ENCODE results near the gene CNOT8.

Gene CNOT8

DNA sequence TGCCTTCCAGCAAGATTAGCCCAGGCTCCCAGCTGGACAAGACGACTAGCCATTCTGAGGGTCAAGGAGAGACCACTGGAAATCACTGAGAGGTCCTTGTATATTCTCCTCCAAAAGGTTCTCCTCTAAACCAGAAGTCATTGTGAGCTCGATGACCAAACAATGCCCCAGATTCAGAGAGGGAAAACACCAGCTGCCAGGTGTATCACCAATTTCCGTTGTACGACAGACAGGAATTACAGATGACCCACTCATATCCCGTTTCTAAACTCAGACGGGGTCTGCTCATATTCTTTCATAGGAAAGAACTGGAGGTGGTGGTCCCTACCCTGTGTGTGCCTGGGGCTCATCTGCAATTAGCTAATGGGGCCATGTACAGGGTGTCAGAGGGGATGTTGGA, 22.2 kb upstream of the CNOT8 start:
- DNase-seq = no peak

DNA sequence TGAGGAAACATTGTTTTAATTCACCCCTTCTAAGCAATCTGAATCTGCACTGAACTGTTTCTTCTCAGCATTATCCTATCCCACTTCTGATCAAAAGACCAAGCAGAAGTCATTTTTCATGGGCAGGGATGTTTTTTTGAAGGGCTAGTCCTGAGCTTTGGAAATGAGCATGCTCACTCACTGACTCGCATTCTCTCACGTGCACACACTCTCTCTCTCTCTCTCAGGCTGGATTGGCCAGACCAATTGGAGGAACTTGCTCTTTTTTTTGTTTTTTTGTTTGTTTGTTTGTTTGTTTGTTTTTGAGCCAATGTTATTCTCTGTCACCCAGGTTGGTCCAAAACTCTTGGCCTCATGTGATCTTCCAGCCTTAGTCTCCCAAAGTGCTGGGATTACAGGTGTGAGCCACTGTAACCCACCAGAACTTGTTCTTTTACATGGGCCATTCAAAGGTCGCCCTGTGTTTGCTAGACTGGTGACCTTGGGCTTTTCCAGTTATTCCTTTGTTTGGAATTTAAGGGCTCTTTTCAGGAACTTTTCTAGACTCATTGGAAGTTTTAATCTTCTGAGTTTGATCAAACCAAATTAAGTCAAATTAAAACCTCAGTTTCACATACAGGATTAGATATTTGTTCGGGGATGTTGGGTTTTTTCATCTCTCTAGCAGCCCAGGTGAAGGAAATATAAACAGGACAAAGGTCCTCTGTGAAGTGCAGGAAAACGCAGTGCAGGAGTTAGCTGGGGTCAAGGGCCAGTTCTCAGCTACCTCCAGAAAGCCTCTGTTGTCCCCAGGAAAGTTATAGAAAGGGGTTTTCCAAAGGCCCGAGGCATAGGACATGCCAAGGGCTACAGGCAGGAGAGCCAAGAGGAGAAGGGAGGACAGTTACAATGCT, 21.2 kb upstream of the CNOT8 start:
- DNase-seq = no peak

- no peak for DNase-seq
These were observed 17.8 kb upstream of the CNOT8 start for GRCh38 chr5:154840435-154841272.

GRCh38 chr5:154841273-154841661, 17.2 kb upstream of the CNOT8 start:
- DNase-seq = no peak

GRCh38 chr5:154842689-154843530, 15.5 kb upstream of the CNOT8 start:
- DNase-seq = no peak

- no peak for DNase-seq
These were observed 13.6 kb upstream of the CNOT8 start for GRCh38 chr5:154844809-154845208.

DNA sequence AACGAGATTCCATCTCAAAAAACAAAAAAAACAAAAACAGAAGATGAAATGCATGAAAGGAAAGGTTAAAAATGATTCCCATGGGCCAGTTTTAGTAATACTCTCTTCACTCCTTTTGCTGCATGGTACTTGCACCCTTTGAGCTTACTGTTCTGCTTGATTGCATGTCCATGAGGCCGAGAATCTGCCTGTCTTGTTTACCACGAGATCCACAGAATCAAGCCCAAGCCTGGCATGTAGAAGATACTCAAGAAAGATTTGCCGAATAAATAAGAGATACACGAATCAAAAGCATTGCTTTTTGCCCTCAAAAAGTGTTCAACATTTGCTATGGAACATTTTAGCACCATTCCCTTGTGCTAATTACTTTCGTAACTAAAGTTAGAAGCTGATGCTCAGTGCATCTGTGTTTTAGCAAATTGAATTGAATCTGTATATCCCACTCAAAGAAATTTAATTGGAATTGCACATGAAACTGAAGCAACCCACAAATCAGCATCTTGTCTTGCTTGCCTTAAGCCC, 9.1 kb upstream of the CNOT8 start:
- DNase-seq = no peak

- DNase-seq = no peak
These were observed 8.6 kb upstream of the CNOT8 start for GRCh38 chr5:154849791-154850201.

GRCh38 chr5:154850255-154851062, 8.0 kb upstream of the CNOT8 start, which contains the start of gene FAXDC2:
Gene FAXDC2 (minus strand): TSS chr5:154850603. CDS start chr5:154838178, 12,425 bp downstream.
- no peak for DNase-seq

DNA sequence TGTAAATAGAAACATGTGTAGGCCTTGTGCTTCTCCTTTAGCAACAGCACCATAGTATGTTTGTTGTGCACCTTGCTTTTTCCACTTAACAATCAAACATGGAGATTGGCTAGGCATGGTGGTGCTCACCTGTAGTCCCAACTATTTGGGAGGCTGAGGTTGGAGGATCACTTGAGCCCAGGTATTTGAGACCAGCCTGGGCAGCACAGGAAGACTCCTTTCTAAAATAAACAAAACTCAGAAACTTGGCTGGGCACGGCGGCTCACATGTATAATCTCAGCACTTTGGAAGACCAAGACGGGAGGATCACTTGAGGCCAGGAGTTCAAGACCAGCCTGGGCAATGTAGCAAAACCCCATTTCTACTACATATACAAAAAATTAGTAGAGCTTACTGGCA, 7.1 kb upstream of the CNOT8 start:
- no peak for DNase-seq

- DNase-seq = peak; percentile 95
These were observed 714 bp upstream of the CNOT8 start for GRCh38 chr5:154857530-154858296.

DNA sequence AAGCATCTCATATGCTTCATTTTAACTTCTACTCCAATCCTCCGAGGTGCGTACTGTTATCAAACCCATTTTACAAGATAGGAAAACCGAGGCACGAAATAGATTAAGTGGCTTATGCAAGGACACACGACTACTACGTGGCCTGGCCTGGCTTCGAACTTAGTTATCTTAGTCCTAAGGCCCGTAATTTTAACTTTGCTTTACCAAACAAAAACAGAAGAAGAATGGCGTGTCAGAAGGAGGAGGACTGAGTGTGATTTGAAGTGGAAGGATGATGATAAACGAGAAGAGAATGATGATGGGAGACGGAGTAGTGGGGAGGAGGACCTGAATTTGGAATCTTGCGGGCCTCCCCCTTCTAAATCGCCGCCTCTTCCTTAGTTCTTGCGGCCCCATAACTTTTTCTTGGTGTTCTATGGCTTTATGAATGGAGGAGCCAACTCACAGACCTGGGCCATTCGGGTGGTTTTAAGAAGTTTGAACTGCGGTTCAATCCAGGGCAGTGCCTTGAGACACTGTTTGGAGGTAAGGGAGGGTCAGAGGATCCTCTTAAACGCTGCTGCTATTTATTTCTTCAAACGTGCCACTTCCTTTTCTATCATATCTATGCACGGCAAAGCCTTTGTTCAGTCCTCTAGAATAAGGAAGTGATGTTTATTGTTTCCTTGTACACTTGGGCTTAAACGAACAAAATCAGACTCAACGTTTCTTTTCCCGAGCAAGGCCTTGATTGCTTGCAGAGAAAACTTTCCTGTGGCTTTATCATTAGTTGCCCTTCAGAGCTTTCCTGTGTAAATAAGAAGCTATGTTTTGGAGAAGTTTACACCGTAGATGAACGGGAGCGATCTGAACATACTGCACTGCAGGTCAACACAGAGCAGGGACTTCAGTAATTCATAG, 795 bp downstream of the CNOT8 start:
- DNase-seq = no peak

DNA sequence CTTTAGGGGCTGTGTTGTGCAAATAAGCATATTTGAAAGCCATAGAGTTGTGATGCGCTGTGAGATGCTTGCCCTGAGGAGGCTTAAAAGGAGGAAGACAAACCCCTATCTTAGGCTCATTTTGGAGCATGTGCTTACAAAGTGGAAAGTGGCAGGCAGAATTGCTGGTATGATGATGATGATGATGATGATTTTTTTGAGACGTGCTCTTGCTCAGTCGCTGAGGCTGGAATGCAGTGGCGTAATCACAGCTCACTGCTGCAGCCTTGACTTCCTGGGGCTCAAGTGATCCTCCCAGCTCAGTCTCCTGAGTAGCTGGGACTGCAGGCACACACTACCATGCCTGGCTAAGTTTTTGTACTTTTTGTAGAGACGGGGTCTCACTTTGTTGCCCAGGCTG, 1.7 kb downstream of the CNOT8 start:
- no peak for DNase-seq

DNA sequence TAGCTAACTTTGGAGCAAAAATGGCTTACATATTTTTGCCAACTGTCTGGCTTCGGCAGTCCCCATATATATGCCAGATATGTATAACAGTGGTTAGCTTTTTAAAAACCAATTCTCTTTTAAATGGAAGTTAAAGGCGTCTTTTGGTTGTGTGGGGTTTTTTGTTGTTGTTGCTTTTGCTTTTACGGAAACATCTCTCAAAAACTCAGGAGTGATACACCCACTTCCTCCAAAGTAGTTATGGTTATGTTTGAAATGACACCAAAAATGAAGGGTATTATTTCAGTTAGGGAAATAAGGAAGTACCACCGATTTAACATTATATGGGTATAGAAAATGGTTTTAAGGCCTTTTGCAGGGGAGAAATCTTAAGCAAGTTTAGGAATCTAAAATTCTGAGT, 2.3 kb downstream of the CNOT8 start:
- no peak for DNase-seq

DNA sequence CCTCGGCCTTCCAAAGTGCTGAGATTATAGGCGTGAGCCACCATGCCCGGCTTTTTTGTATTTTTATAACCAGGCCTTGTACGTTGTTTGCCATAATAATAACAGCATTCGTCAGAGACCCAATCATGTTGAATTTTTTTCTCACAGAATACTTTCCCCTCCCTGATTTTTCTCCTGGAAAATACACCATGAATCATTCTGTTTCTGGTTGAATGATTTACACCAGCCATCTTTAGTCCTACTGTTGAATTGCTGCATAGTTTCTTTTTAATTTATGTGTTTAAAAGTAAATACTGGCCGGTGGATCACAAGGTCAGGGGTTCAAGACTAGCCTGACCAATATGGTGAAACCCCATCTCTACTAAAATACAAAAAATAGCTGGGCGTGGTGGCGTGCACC, 3.5 kb downstream of the CNOT8 start:
- no peak for DNase-seq

DNA sequence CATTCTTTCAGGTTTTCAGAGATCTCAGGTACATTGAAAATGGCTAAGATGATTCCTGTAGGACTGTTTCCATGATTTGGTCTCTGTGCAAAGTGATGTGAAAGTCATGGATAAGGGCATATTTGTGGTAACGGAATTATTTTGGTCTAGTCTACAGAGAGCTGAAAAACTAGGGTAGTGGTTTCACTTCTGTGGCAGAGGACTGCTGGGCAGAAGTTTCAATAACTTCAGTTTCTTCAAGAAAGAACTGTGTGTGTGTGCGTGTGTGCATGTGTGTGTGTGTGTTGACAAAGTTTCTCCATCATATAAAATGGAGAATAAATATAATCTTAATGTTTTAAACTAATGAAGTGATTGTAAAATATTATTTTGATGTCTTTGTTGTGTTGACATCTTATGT, 4.3 kb downstream of the CNOT8 start:
- no peak for DNase-seq

DNA sequence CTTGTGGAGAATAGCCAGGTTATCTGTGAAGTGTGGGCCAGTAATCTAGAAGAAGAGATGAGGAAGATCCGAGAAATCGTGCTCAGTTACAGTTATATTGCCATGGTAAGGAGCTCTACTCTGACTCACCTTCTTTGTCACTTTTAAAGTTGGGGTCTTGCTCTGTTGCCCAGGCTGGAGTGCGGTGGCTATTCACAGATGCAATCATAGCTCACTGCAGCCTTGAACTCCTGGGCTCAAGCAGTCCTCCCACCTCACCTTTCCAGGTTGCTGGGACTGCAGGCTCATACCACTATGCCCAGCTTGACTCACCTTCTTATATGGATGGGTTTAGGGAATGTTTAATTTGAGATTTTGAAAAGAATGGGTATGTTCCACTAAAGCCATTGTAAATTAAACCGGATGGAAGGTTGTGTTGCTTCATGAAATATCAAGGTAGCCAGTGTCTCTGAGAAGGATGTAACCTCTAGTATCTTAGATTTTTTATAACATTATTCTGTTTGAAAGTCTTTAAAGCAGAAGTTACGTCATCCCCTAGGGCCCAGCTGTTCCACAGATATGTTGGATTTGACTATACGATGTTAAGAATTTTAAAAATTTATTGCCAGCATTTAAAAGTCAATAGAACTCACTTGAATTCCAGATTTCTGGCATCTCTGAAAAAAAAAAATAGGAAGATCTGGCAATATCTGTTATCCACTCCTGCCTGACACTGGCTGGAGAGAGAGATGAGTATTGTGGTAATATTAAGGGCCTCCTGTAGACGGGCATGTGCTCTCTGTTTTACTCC, 5.1 kb downstream of the CNOT8 start:
- no peak for DNase-seq

- DNase-seq = no peak
These were observed 7.2 kb downstream of the CNOT8 start for GRCh38 chr5:154865466-154866184.
